ENCODE data around the gene CELF5. TPM values are rescaled to one million over a fixed set of nuclear protein-coding genes. Genes with fewer than 3 reads are reported as not detected.

Gene CELF5
- total RNA-seq, 1 experiment from 2014 or later, result 2.5 TPM

- intact Hi-C loops (cut with micrococcal nuclease), result no loop called here
- BruUV-seq (replicated peaks), result no TSS peak
- POLR2A ChIA-PET, result no interaction called here
Observed at GRCh38 chr19:3233116-3233515, 8.7 kb downstream of the CELF5 start.

GRCh38 chr19:3233831-3234230 lies 9.4 kb downstream of the CELF5 start:
- H3K27ac ChIP-seq (ENCODE audit: low read depth, low read length), result no peak overlapping the region
- no peaks in the 10 kb centered on the region for H3K9me2 ChIP-seq (ENCODE audit: insufficient read depth)
- no TSS peak for BruUV-seq (replicated peaks)
- H3K4me2 ChIP-seq (ENCODE audit: low read length), result no peak overlapping the region
- H3K4me3 ChIP-seq (replicated peaks in 1 of 2; ENCODE audit: low read depth in 1 of 2, low read length in 2 of 2), result no peak overlapping the region
- H3K4me1 ChIP-seq (ENCODE audit: control insufficient read depth in 1 of 2, insufficient read depth in 2 of 2, low read length in 2 of 2), result no peaks in the 10 kb centered on the region
- H3K9me3 ChIP-seq (ENCODE audit: control insufficient read depth in 1 of 2, insufficient read depth in 1 of 2, low read depth in 1 of 2, low read length in 2 of 2), result no peaks in the 10 kb centered on the region
- no peak for TF ChIP-seq CTCF (IDR thresholded peaks at IDR 0.05 in 2 of 3, conservative IDR thresholded peaks at IDR 0.05 in 1 of 3; ENCODE audit: borderline replicate concordance in 1 of 3, insufficient read depth in 1 of 3, low read depth in 2 of 3, low read length in 2 of 3)
- TF ChIP-seq ATF3 (IDR thresholded peaks at IDR 0.05), result no peak
- no peak for TF ChIP-seq JUND (IDR thresholded peaks at IDR 0.05)
- TF ChIP-seq RAD21 (IDR thresholded peaks at IDR 0.05; ENCODE audit: low read depth), result no peak
- no peak for TF ChIP-seq SIN3A (IDR thresholded peaks at IDR 0.05; ENCODE audit: low read depth)
- no peak for TF ChIP-seq POLR2AphosphoS5 (IDR thresholded peaks at IDR 0.05; ENCODE audit: low read depth, low read length)
- H3K9ac ChIP-seq (ENCODE audit: low read length), result no peak overlapping the region
- ChIA-PET POLR2A (no interaction called here), RAD21 (ENCODE audit: low non-redundant PET in 1 of 2, low total read pairs in 2 of 2, uncharacterized antibody in 2 of 2, unreplicated experiment in 2 of 2) (no interaction called here), CTCF (interaction anchor here (0.9 kb wide), 1 partner anchor 9 kb away, joined by 3 read pairs; no protein-coding TSS in a partner anchor)
- H3K27me3 ChIP-seq (ENCODE audit: insufficient read depth, low read length), result peaks cover 6% of the 10 kb centered on the region
- no peaks in the 10 kb centered on the region for H3K79me2 ChIP-seq (ENCODE audit: insufficient read depth, low read length)
- no peaks in the 10 kb centered on the region for H3K36me3 ChIP-seq (ENCODE audit: control insufficient read depth in 1 of 2, insufficient read depth in 2 of 2, low read length in 2 of 2)
- no peaks in the 10 kb centered on the region for H4K20me1 ChIP-seq (ENCODE audit: insufficient read depth)
- no peak overlapping the region for H2AFZ ChIP-seq (ENCODE audit: low read depth, low read length, poor library complexity, severe bottlenecking)
- intact Hi-C loops (cut with micrococcal nuclease), result no loop called here
- ATAC-seq (peak; percentile 33; the same call in 1 of the 2 replicates), DNase-seq (ENCODE audit: low read depth, low spot score) (no peak)

More at GRCh38 chr19:3233116-3233515, 8.7 kb downstream of the CELF5 start:
- DNase-seq (ENCODE audit: low read depth, low spot score) (no peak), ATAC-seq (no peak)
- H3K4me2 ChIP-seq (ENCODE audit: low read length), result no peak overlapping the region
- TF ChIP-seq POLR2AphosphoS5 (IDR thresholded peaks at IDR 0.05; ENCODE audit: low read depth, low read length), result no peak
- TF ChIP-seq MAX (IDR thresholded peaks at IDR 0.05), result no peak
- H3K4me1 ChIP-seq (ENCODE audit: control insufficient read depth in 1 of 2, insufficient read depth in 2 of 2, low read length in 2 of 2), result no peaks in the 10 kb centered on the region
- no peak overlapping the region for H2AFZ ChIP-seq (ENCODE audit: low read depth, low read length, poor library complexity, severe bottlenecking)
- no peaks in the 10 kb centered on the region for H3K9me2 ChIP-seq (ENCODE audit: insufficient read depth)
- ChIA-PET RAD21 (ENCODE audit: low non-redundant PET in 1 of 2, low total read pairs in 2 of 2, uncharacterized antibody in 2 of 2, unreplicated experiment in 2 of 2) (no interaction called here), CTCF (no interaction called here)
- H3K9ac ChIP-seq (ENCODE audit: low read length), result no peak overlapping the region
- no peak overlapping the region for H3K27ac ChIP-seq (ENCODE audit: low read depth, low read length)
- H4K20me1 ChIP-seq (ENCODE audit: insufficient read depth), result no peaks in the 10 kb centered on the region
- H3K27me3 ChIP-seq (ENCODE audit: insufficient read depth, low read length), result peaks cover 6% of the 10 kb centered on the region
- no peak overlapping the region for H3K4me3 ChIP-seq (replicated peaks in 1 of 2; ENCODE audit: low read depth in 1 of 2, low read length in 2 of 2)
- no peaks in the 10 kb centered on the region for H3K9me3 ChIP-seq (ENCODE audit: control insufficient read depth in 1 of 2, insufficient read depth in 1 of 2, low read depth in 1 of 2, low read length in 2 of 2)
- H3K36me3 ChIP-seq (ENCODE audit: control insufficient read depth in 1 of 2, insufficient read depth in 2 of 2, low read length in 2 of 2), result no peaks in the 10 kb centered on the region
- no peaks in the 10 kb centered on the region for H3K79me2 ChIP-seq (ENCODE audit: insufficient read depth, low read length)

Data from HCT116 (cell line).